ENCODE measurements around the gene UBR4.
"Not testable (repeated sequence)": the region's sequence is repeated elsewhere in the genome, so short reads cannot be mapped to it uniquely, and the experiment has no call there.

Gene UBR4

DNA sequence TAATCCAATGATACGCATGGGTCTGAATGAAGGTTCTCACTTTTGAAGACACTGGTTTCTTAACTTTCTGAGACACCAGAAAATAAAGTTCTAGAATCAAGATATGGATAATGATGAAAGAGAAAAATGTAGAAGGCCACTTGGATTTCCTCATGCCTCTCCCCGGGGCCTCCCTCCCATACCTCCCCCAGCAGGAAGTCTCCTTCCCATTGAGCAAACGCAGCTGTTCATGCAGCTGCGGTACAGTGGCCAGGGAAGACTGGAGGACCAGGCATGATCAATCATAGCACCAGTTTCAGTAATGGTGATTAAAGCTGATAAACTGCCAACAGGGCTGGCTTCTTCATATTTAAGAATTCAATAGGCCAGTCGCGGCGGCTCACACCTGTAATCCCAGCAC is 10.9 kb upstream of the UBR4 start:
- DNase-seq (ENCODE audit: insufficient read length, low spot score) (no peak), FAIRE-seq (no peak)

- FAIRE-seq, result no peak
- DNase-seq (ENCODE audit: insufficient read length, low spot score), result no peak
Observed at GRCh38 chr1:19220080-19220846, 10.2 kb upstream of the UBR4 start.

DNA sequence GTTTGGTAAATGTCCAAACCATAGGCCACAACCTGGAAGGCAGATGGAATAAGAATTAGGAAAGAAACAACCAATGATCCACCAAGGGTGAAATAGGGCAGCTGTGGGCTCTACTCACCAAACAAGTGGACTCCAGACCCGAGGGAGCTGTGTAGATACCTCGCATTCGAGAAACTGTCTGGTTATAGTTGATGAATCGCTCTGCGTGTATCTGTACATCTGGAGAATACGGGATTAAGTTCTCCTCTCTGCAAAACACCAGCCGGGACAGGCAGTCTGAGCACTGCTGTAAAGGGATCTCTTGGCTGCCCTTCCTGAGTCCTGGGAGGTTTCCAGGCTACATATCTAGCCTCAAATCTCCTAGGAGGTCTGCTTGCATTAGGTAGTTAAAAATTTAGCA is 9.4 kb upstream of the UBR4 start:
- DNase-seq (ENCODE audit: insufficient read length, low spot score) (no peak), FAIRE-seq (no peak)

DNA sequence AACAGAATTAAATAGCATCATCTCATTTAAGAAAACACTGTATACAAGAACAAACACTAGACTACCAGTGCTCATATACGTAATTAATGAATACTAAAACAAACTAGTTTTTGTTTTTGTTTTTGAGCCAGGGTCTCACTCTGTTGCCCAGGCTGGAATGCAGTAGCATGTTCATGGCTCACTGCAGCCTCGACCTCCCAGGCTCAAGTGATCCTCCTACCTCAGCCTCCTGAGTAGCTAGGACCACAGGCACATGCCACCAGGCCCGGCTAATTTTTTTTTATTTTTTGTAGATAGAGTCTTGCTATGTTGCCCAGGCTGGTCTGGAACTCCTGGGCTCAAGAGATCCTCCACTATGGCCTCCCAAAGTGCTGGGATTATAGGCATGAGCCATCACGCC is 6.5 kb upstream of the UBR4 start:
- DNase-seq (ENCODE audit: insufficient read length, low spot score); FAIRE-seq: not testable (repeated sequence)

- no peak for DNase-seq (ENCODE audit: insufficient read length, low spot score)
- FAIRE-seq, result peak; percentile 53
Observed at GRCh38 chr1:19213580-19213979, 3.5 kb upstream of the UBR4 start.

DNA sequence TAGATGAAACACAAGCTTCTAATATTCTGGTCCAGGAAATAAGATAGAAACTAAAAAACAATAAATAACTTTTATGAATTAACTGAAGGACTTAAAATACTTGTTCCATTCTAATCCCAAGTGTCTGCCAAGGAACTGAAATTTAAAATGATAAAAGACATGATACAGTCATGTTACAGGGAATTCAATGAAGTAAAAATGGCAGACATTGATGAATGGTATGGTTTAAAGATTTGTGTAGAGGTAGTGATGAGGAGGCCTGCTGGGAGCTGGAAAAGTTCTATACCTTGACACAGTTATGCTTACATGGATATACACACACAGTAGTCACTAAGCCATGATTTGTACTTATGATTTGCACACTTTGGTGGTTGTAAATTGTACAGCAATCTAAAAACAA is 2.1 kb upstream of the UBR4 start:
- no peak for DNase-seq (ENCODE audit: insufficient read length, low spot score)
- FAIRE-seq, result no peak

- DNase-seq (ENCODE audit: insufficient read length, low spot score), result no peak
- no peak for FAIRE-seq
Observed at GRCh38 chr1:19210772-19211549, 895 bp upstream of the UBR4 start.

DNA sequence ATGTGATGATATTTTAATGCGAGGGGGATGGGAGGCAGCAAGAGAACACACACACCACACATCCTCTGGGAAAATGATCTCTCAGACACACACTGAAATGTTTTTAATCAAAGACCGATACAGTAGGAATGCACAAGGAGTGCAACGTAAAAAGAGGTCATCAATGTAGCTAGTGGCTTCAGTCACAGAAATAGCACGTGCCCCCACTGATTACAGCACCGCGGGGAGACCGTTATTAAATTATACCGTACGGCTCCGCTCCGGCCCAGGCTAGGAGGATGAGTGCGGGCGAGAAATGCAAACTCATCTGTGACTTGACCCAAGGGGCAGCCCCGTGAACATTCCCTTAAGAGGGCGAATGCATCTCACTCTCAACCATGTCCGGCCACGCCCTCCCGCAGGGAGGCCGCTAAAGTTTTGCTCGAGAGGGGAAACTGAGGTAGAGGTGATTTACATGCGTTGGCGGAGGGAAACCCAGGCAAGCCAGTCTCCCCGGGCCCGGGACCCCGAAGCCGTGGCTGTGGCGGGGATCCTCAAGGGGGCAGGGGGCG is 552 bp downstream of the UBR4 start:
- FAIRE-seq (peak; percentile 8), DNase-seq (ENCODE audit: insufficient read length, low spot score) (peak; percentile 20)

- FAIRE-seq (peak; percentile 14), DNase-seq (ENCODE audit: insufficient read length, low spot score) (no peak)
Observed at GRCh38 chr1:19208710-19209438, 1.2 kb downstream of the UBR4 start.

- FAIRE-seq, result no peak
Observed at GRCh38 chr1:19206947-19207346, 3.1 kb downstream of the UBR4 start.

GRCh38 chr1:19205845-19206244 is 4.2 kb downstream of the UBR4 start:
- FAIRE-seq (no peak), DNase-seq (ENCODE audit: insufficient read length, low spot score) (no peak)

More at GRCh38 chr1:19206947-19207346, 3.1 kb downstream of the UBR4 start:
- DNase-seq (ENCODE audit: insufficient read length, low spot score), result no peak

GRCh38 chr1:19205403-19205802 is 4.7 kb downstream of the UBR4 start:
- no peak for FAIRE-seq

GRCh38 chr1:19204446-19205266 is 5.4 kb downstream of the UBR4 start:
- no peak for FAIRE-seq
- no peak for DNase-seq (ENCODE audit: insufficient read length, low spot score)

More at GRCh38 chr1:19205403-19205802, 4.7 kb downstream of the UBR4 start:
- DNase-seq (ENCODE audit: insufficient read length, low spot score), result no peak

DNA sequence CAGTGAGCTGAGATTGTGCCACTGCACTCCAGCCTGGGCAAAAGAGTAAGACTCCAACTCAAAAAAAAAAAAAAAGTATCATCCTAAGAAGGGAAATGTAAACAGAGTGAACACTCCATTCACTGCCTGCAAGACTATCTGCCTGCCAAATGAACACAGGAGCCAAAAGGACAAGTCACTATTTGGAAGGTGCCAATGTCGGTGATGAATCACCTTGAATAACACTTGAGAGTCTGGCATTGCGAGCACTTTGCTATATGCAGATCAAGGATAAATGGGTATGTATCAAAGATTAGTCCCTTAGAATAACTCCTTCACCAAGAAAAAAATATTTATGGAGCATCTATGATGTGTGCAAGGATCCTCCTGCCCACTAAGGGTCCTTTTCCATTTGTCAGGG is 6.6 kb downstream of the UBR4 start:
- DNase-seq (ENCODE audit: insufficient read length, low spot score) (no peak), FAIRE-seq (no peak)

DNA sequence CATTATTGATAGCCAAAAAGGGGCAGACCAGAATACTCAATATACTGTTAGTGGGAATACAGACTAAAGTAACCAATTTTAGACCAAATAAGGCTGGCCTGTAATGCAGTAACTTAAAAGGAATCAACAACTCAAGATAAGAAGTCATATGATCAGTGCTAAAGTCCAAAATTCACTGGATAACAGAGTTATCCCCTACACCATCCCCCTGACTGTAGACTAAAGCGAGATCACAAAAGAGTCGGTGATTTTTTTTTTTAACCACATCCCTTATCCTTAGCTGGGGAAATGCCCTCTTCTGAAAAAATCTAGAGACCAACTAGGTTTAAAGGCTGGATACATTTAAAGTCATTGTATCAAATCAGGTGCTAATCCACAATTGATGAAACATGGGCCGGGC is 7.7 kb downstream of the UBR4 start:
- FAIRE-seq, result no peak
- DNase-seq (ENCODE audit: insufficient read length, low spot score), result no peak

DNA sequence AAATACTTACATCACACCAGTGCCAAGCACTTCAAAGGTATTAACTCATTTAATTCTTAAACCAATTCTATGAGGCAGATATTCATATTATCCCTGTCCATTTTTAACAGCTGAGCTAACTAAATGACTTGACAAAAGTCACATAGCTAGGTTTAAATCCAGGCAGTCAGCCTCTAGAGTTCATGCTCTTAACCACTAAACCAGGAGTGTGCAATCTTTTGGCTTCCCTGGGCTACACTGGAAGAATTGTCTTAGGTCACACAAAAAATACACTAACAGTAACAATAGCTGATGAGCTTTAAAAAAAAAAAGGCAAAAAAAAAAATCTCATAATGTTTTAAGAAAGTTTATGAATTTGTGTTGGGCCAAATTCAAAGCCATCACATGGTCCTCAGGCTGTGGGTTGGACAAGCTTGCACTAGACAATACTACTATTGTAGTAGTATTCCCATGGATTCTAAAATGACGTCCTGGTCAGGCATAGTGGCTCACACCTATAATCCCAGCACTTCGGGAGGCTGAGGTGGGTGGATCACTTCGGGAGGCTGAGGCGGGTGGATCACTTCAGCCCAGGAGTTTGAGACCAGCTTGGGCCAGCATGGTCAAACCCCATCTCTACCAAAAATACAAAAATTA is 10.0 kb downstream of the UBR4 start:
- no peak for FAIRE-seq
- DNase-seq (ENCODE audit: insufficient read length, low spot score), result no peak

- FAIRE-seq (no peak), DNase-seq (ENCODE audit: insufficient read length, low spot score) (no peak)
Observed at GRCh38 chr1:19199329-19199968, 10.6 kb downstream of the UBR4 start.

GRCh38 chr1:19198820-19199219 is 11.2 kb downstream of the UBR4 start:
- FAIRE-seq (no peak), DNase-seq (ENCODE audit: insufficient read length, low spot score) (no peak)

DNA sequence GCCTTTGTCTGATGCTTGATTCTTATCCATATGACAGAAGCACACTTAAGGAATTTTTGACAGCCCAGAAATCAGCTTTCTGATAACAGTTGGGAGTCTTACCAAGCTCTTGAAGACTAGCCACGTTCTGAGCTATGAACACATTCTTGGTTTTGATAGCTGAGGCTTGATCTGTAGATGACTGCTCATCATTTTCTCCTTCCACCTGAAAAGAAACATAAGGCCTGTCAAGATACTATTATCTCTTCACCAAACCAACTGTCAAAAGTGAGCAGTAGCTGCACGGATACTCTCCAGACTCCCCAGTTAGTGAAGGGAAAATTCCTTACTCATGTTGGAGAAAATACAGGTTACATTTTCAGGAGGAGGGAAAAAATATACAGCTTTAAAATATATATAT is 12.2 kb downstream of the UBR4 start:
- FAIRE-seq, result no peak
- no peak for DNase-seq (ENCODE audit: insufficient read length, low spot score)
